K562 (cell line): ENCODE data around the gene SIDT1. TPM values are rescaled to one million over a fixed set of nuclear protein-coding genes. Genes with fewer than 3 reads are reported as not detected.

Experiments used
- ATAC-seq: fragments of 200-7000 bp; cut with Tn5 transposase; 3 replicates; pipeline ENCODE4 v1.9.1; 2020; ENCODE audit warnings: moderate library complexity
- BruUV-seq: library from RNA; stranded (reverse); fragments of 400-500 nt; replicated peaks from 2 replicates; lab custom pipeline; 2021; lab: Mats Ljungman, UMichigan
- CTCF ChIA-PET: fragments of 300-600 bp; formaldehyde crosslinking; extraction: SDS; loops from one replicate; lab custom pipeline; 2021; ENCODE audit warnings: low intra/inter-chr PET ratio; lab: Yijun Ruan, JAX
- POLR2A ChIA-PET: fragments of 300-600, 350-650 bp; sonication (Branson Sonifier 250); formaldehyde crosslinking; extraction: SDS; loops from one replicate; lab custom pipeline; 2021; ENCODE audit warnings: antibody characterized with exemption, inconsistent platforms; lab: Yijun Ruan, JAX
- DNase-seq, 4 experiments: peaks; one replicate each; pipeline versions ENCODE4 v3.0.0 to v3.0.0-alpha.2; 2011 to 2018; ENCODE audit warnings: low spot score in 3 of 4, mixed read lengths in 3 of 4; ENCODE audit errors: extremely low read depth in 1 of 4
- FAIRE-seq: peaks from 2 replicates; lab custom pipeline; 2011; peaks lifted over from hg19 to GRCh38; lab: Jason Lieb, UNC
- H2AFZ ChIP-seq: 2 replicates; pipeline ENCODE4 v1.6.0; 2011; ENCODE audit warnings: low read depth, low read length, control low read depth, inconsistent platforms
- H3K27ac ChIP-seq: fragments of 200-600 bp; 3 replicates; pipeline ENCODE4 v1.8.0; 2011; ENCODE audit warnings: low read depth, mild to moderate bottlenecking, control low read depth, inconsistent platforms, low read length, moderate library complexity, mixed read lengths; ENCODE audit errors: extremely low read depth
- H3K27me3 ChIP-seq, 2 experiments: fragments of 300-600 bp in 1 of 2; 2 replicates in 1 of 2; 3 replicates in 1 of 2; pipeline versions ENCODE4 v1.6.0 to v1.8.0; 2011; ENCODE audit warnings: inconsistent platforms in 2 of 2, low read length in 2 of 2, mild to moderate bottlenecking in 1 of 2, mixed read lengths in 1 of 2, moderate library complexity in 1 of 2; ENCODE audit not compliant: control insufficient read depth in 2 of 2, insufficient read depth in 2 of 2
- H3K36me3 ChIP-seq: fragments of 300-600 bp; 3 replicates; pipeline ENCODE4 v1.8.0; 2011; ENCODE audit warnings: mild to moderate bottlenecking, low read length, inconsistent platforms; ENCODE audit not compliant: control insufficient read depth, insufficient read depth
- H3K4me1 ChIP-seq, 2 experiments: fragments of 200-600 bp in 1 of 2; replicated peaks in 1 of 2; 2 replicates in 1 of 2; 3 replicates in 1 of 2; pipeline versions ENCODE4 v1.5.1 to v1.8.0; 2011; ENCODE audit warnings: inconsistent platforms in 2 of 2, low read length in 2 of 2, mild to moderate bottlenecking in 1 of 2, mixed read lengths in 1 of 2, moderate library complexity in 1 of 2; ENCODE audit not compliant: control insufficient read depth in 2 of 2, insufficient read depth in 2 of 2
- H3K4me2 ChIP-seq: 2 replicates; pipeline ENCODE4 v1.6.1; 2011; ENCODE audit warnings: low read length, control low read depth, inconsistent platforms, mixed read lengths; ENCODE audit not compliant: insufficient read depth
- H3K4me3 ChIP-seq: fragments of 200-600 bp; sonication (generic), shearing (Covaris generic); 2 replicates; pipeline ENCODE4 v1.5.1; 2016; ENCODE audit warnings: control low read depth, inconsistent platforms
- H3K79me2 ChIP-seq: fragments of 200-600 bp; 3 replicates; pipeline ENCODE4 v1.8.0; 2011; ENCODE audit warnings: low read length, inconsistent platforms; ENCODE audit not compliant: control insufficient read depth, insufficient read depth
- H3K9ac ChIP-seq, 2 experiments: 2 replicates each; pipeline versions ENCODE4 v1.6.0 to v1.6.1; 2011; ENCODE audit warnings: low read depth in 2 of 2, low read length in 2 of 2, control low read depth in 1 of 2, inconsistent platforms in 1 of 2, mild to moderate bottlenecking in 1 of 2, mixed read lengths in 1 of 2; ENCODE audit not compliant: insufficient read depth in 1 of 2
- H3K9me1 ChIP-seq: one replicate; pipeline ENCODE4 v1.6.0; 2011; ENCODE audit warnings: inconsistent platforms, mild to moderate bottlenecking, low read length, moderate library complexity; ENCODE audit not compliant: control insufficient read depth, insufficient read depth
- H3K9me3 ChIP-seq: replicated peaks from 2 replicates; pipeline ENCODE4 v1.5.1; 2011; ENCODE audit warnings: low read depth, low read length, inconsistent platforms; ENCODE audit not compliant: control insufficient read depth, insufficient read depth
- H4K20me1 ChIP-seq: replicated peaks from 2 replicates; pipeline ENCODE4 v1.6.1; 2011; ENCODE audit warnings: low read length, inconsistent platforms, mixed read lengths; ENCODE audit not compliant: control insufficient read depth, insufficient read depth
- ARID1B ChIP-seq: fragments of 450-650 bp; IDR thresholded peaks from 2 replicates; pipeline ENCODE4 v1.6.1; 2016; ENCODE audit warnings: antibody characterized with exemption, mild to moderate bottlenecking, inconsistent platforms
- BRD9 ChIP-seq: fragments of 450-650 bp; IDR thresholded peaks from 2 replicates; pipeline ENCODE4 v1.6.1; 2018; ENCODE audit warnings: low read depth; ENCODE audit not compliant: partially characterized antibody
- FOXK2 ChIP-seq, 2 experiments: fragments of 450-650 bp; IDR thresholded peaks in 1 of 2; conservative IDR thresholded peaks in 1 of 2; 2 replicates each; pipeline ENCODE4 v1.6.1; 2016; ENCODE audit warnings: low read depth in 2 of 2, mild to moderate bottlenecking in 1 of 2
- KDM4B ChIP-seq, 2 experiments: fragments of 450-650 bp in 1 of 2; sonication (generic) in 1 of 2; IDR thresholded peaks; 2 replicates each; pipeline ENCODE4 v1.6.1; 2016 to 2017; ENCODE audit warnings: borderline replicate concordance in 2 of 2, antibody characterized with exemption in 1 of 2, low read depth in 1 of 2, mild to moderate bottlenecking in 1 of 2
- MEIS2 ChIP-seq: fragments of 450-650 bp; IDR thresholded peaks from 2 replicates; pipeline ENCODE4 v1.6.1; 2014; ENCODE audit warnings: mild to moderate bottlenecking; ENCODE audit not compliant: partially characterized antibody
- U2AF1 ChIP-seq: fragments of 200-400 bp; formaldehyde crosslinking; optimal IDR thresholded peaks from 2 replicates; pipeline ENCODE3; 2017; ENCODE audit warnings: mild to moderate bottlenecking, low read depth, low read length, moderate library complexity
- ZNF197 ChIP-seq: fragments of 200-800 bp; sonication (Bioruptor generic); IDR thresholded peaks from 2 replicates; pipeline ENCODE4 v1.6.1; 2016; ENCODE audit warnings: low read depth, missing genetic modification characterization, missing compliant biosample characterization
- ZZZ3 ChIP-seq: fragments of 450-650 bp; IDR thresholded peaks from 2 replicates; pipeline ENCODE4 v1.6.1; 2016; ENCODE audit warnings: antibody characterized with exemption, mild to moderate bottlenecking, moderate library complexity
- whole genome bisulfite sequencing: fragments of 100-300 bp; shearing (Covaris generic); methylation state at CpG from one replicate; pipeline ENCODE4 v1.1.6; 2016; ENCODE audit warnings: low coverage, mixed read lengths; ENCODE audit not compliant: insufficient coverage; ENCODE audit errors: missing lambda C conversion rate; 5-methylcytosine and 5-hydroxymethylcytosine counted together
- in situ Hi-C: fragments of 300-500 bp; cut with MboI; formaldehyde crosslinking; loops from 4 replicates; pipeline ENCODE4 v1.15.0; 2018; ENCODE audit warnings: inconsistent platforms, mixed read lengths
- intact Hi-C: fragments of 100-400 bp; cut with micrococcal nuclease; formaldehyde crosslinking; loops from 2 replicates; pipeline ENCODE4 v1.14.2; 2022
- polyA plus RNA-seq, 8 experiments: library from polyadenylated mRNA; depleted of rRNA in 4 of 8; stranded (reverse) in 5 of 8; unstranded in 3 of 8; fragments of >200 nt; fragmentation: Nextera tagmentation in 2 of 8; fragmentation: Illumina TruSeq in 1 of 8; extraction: Ambion mirVana in 2 of 8; extraction: Trizol in 1 of 8; gene quantifications; 2 replicates each; pipeline versions ENCODE4 v1.2.1 to v1.2.3, GENCODE V29; 2011 to 2014; ENCODE audit warnings: inconsistent platforms in 1 of 8, missing spikeins in 1 of 8
- total RNA-seq, 7 experiments: library from RNA; depleted of rRNA in 6 of 7; stranded (reverse); fragments of >200 nt in 6 of 7; fragmentation: Illumina TruSeq in 2 of 7; extraction: Trizol in 2 of 7; gene quantifications; 2 replicates each; pipeline versions ENCODE4 v1.2.1 to v1.2.3, GENCODE V29; 2011 to 2021; ENCODE audit warnings: low replicate concordance in 1 of 7
- TF ChIP-seq, protein P1 (sequence below): sonication (generic); formaldehyde crosslinking; IDR thresholded peaks from 2 replicates; pipeline ENCODE4 v1.5.0; 2020; ENCODE audit warnings: missing genetic modification reagents
- TF ChIP-seq, protein P2 (sequence below): fragments of 450-650 bp; formaldehyde crosslinking; IDR thresholded peaks from 2 replicates; pipeline ENCODE4 v1.4.0; 2020; ENCODE audit warnings: mild to moderate bottlenecking, moderate library complexity

The SIDT1 gene
- total and polyA plus RNA-seq, 9 of the 15 experiments (the other 6 are each of a cell fraction or from before 2014, with no cell fraction given) = not detected

DNA sequence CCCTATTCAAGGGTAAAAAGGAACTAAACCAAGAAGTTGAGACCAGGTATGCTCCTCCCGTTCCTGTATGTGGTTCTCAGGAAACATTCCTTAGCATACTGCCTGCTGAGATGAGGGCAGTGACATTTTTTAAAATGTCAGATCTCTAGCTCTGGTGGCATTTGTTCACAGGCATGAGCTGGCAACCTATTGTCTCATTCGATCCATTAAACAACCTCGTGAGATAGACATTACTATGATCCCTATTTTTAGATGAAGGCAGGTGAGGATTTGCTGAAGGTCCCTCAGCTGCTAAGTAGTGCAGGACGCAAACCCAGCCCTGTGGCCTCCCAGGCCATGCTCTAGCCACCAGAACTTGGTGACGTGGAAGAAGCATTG is 74.9 kb downstream of the SIDT1 start:
- in situ Hi-C loops = loop anchor here (25.0 kb wide), 1 partner anchor 545 kb away; no protein-coding TSS in a partner anchor
- no peak for DNase-seq
- no peak for ATAC-seq
- Histone ChIP-seq H3K9me1 (no peaks in the 10 kb centered on the region), H3K79me2 (no peaks in the 10 kb centered on the region), H3K9me3 (no peaks in the 10 kb centered on the region), H3K4me1 (no peaks in the 10 kb centered on the region), H3K9ac (no peak overlapping the region), H3K27ac (no peak overlapping the region), H3K27me3 (peaks cover 0 to 20% of the 10 kb centered on the region in 2 experiments; a peak in 4 of 5 replicates), H4K20me1 (no peaks in the 10 kb centered on the region), H2AFZ (no peak overlapping the region), H3K4me2 (no peak overlapping the region), H3K4me3 (no peak overlapping the region), H3K36me3 (no peaks in the 10 kb centered on the region)
- no TSS peak for BruUV-seq
- intact Hi-C loops = no loop called here
- 0% methylated on average over 5 of the region's 5 CpGs for WGBS
- ChIA-PET POLR2A (no interaction called here), CTCF (no interaction called here)
- no peak for FAIRE-seq
- TF ChIP-seq FOXK2 (conservative IDR thresholded peaks at IDR 0.05 in 1 of 2, IDR thresholded peaks at IDR 0.05 in 1 of 2; ENCODE audit: low read depth in 2 of 2) = no peak
- TF ChIP-seq KDM4B (IDR thresholded peaks at IDR 0.05; ENCODE audit: borderline replicate concordance in 2 of 2, low read depth in 1 of 2) = no peak
- TF ChIP-seq ZNF197 (CRISPR knock-in tag) = no peak
- no peak for TF ChIP-seq ARID1B
- no peak for TF ChIP-seq ZZZ3
- no peak for TF ChIP-seq BRD9
- TF ChIP-seq U2AF1 = no peak
- TF ChIP-seq, protein P1, sequence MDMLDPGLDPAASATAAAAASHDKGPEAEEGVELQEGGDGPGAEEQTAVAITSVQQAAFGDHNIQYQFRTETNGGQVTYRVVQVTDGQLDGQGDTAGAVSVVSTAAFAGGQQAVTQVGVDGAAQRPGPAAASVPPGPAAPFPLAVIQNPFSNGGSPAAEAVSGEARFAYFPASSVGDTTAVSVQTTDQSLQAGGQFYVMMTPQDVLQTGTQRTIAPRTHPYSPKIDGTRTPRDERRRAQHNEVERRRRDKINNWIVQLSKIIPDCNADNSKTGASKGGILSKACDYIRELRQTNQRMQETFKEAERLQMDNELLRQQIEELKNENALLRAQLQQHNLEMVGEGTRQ (CRISPR knock-in tag) = no peak
- TF ChIP-seq, protein P2, sequence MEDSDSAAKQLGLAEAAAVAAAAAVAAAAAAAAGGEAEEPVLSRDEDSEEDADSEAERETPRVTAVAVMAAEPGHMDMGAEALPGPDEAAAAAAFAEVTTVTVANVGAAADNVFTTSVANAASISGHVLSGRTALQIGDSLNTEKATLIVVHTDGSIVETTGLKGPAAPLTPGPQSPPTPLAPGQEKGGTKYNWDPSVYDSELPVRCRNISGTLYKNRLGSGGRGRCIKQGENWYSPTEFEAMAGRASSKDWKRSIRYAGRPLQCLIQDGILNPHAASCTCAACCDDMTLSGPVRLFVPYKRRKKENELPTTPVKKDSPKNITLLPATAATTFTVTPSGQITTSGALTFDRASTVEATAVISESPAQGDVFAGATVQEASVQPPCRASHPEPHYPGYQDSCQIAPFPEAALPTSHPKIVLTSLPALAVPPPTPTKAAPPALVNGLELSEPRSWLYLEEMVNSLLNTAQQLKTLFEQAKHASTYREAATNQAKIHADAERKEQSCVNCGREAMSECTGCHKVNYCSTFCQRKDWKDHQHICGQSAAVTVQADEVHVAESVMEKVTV (CRISPR knock-in tag) = no peak
- TF ChIP-seq MEIS2 = no peak
